SK-N-MC (cell line): ENCODE results near the gene NLRP5.

Experiments used
- EZH2 ChIP-seq: fragments of 200-600 bp; sonication (generic); IDR thresholded peaks from one replicate; pipeline ENCODE4 v1.6.1; 2017; ENCODE audit warnings: antibody characterized with exemption
- POLR2AphosphoS5 ChIP-seq: IDR thresholded peaks from 2 replicates; pipeline ENCODE4 v1.6.1; 2012; ENCODE audit warnings: mild to moderate bottlenecking, low read depth, low read length, borderline replicate concordance

GRCh38 chr19:56106397-56106849, 119.8 kb downstream of the NLRP5 start:
- no peak for TF ChIP-seq POLR2AphosphoS5
- TF ChIP-seq EZH2: no peak
